IPS-18c (cell line): ENCODE measurements around the gene HAAO.

Source experiments
- H3K4me3 ChIP-seq: 2 replicates; pipeline ENCODE4 v1.7.0; 2013; ENCODE audit warnings: low read depth, mild to moderate bottlenecking, low read length, moderate library complexity; ENCODE audit not compliant: insufficient read depth
- H3K9me3 ChIP-seq: one replicate; pipeline ENCODE4 v1.6.1; 2013; ENCODE audit warnings: mild to moderate bottlenecking, low read length, moderate library complexity; ENCODE audit not compliant: control insufficient read depth, insufficient read depth

The HAAO gene

DNA sequence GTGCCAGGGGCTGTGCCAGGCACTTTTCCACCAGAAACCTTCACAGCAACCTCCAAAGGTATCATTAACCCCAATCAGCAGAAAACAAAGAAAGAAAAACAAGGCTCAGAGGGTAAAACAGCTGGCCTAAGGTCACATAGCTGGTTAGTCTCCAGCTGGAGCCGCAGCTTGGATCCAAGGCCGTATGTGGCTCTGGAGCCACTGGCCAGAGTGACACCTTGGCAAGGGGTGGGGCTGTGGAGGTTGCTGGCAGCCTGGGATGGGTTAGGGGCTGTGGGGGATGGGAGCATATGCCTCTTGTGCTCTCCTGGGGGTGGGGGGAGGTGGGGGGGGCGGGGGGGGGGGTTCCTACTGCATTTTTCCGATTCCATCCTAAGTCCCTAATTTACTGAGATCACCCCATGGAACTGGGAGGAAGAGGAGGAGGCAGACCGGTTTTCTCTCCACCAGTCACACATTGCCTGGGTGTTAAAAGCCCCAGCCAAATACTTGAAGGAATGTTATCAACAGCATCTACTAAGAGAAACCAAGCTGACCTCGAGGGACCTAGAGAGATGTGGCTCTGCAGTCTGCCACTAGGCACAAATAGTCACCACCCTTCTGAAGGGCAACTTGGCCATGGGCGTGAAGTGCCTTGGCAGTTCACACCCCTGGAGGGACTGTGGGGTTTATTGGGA lies 8.0 kb downstream of the HAAO start:
- Histone ChIP-seq H3K4me3 (no peak overlapping the region), H3K9me3 (peaks cover 4% of the 10 kb centered on the region)

- Histone ChIP-seq H3K4me3 (no peak overlapping the region), H3K9me3 (peaks cover 9% of the 10 kb centered on the region)
Observed at GRCh38 chr2:42783511-42783910, 8.9 kb downstream of the HAAO start.

GRCh38 chr2:42781181-42781580 lies 11.2 kb downstream of the HAAO start:
- Histone ChIP-seq H3K4me3 (no peak overlapping the region), H3K9me3 (peaks cover 14% of the 10 kb centered on the region)

DNA sequence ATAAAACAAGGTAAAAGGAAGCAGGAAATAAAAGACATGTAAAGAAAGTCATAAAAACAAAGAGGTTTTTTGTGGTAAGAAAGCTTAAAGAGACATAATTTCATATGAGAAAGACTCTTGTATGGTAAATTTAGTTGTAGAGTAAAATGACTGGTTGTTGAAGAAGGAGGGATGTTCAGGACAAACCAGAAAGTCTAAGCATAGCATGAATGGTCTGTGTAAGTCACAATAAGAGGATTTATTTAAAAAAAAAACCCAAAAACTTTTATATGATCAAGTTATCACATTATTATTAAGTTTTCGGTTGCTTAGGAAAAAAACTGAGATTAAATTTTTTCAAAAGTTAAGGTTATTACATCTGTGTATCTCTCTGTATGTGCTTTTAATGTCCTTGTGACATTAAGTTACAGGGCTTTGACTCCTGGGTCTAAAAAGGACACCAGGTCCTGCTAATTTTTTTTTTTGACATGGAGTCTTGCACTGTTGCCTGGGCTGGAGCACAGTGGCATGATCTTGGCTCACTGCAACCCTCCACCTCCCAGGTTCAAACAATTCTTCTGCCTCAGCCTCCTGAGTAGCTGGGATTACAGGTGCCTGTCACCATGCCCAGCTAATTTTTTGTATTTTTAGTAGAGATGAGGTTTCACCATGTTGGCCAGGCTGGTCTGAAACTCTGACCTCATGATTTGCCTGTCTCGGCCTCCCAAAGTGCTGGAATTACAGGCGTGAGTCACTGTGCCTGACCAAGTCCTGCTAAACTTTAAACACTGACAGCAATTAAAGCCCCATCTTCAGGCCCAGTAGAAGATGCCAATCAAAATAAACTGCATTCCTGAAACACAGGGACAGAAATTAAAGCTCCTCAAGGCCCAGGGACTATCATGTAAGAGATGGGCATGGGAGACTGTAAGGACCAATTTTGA lies 14.2 kb downstream of the HAAO start:
- Histone ChIP-seq H3K9me3 (peaks cover 14% of the 10 kb centered on the region), H3K4me3 (no peak overlapping the region)

DNA sequence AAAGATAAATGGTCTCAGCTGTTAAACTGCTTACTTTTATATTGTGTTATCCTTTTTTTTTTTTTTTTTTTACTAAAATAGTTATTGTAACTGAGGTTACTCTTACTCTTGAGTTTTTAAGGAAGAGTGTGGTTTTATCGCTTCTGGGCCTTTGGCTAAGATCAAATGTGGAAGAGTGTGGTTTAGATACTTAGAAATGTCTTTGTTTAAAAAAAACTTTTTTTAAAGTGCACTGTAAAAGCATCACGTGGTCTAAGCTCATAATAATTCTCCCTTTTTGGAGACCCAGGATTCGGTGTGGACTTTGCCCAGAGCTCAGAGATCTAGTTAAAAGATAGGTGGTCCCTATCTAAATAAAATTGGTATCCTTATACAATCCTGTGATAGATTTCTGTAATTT lies 16.6 kb downstream of the HAAO start:
- H3K4me3 ChIP-seq = no peak overlapping the region
- peaks cover 12% of the 10 kb centered on the region for H3K9me3 ChIP-seq

DNA sequence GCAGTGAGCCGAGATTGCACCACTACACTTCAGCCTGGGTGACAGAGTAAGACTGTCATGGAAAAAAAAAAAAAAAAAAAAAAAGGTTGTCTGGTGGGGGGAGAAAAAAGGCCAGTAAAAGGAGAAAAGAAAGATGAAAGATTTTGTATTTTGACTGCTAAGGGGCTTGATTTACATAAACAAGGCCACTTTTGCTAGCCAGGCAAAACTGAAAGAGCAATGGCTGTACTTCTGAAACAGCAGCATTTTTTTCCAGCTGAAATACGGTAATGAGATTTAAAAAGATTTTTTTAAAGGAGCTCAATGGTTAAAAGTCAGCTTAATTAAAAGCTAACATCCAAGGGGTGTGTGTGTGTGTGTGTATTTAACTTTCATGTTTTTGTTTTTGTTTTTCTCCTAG lies 17.2 kb downstream of the HAAO start:
- H3K9me3 ChIP-seq = peaks cover 12% of the 10 kb centered on the region
- no peak overlapping the region for H3K4me3 ChIP-seq

DNA sequence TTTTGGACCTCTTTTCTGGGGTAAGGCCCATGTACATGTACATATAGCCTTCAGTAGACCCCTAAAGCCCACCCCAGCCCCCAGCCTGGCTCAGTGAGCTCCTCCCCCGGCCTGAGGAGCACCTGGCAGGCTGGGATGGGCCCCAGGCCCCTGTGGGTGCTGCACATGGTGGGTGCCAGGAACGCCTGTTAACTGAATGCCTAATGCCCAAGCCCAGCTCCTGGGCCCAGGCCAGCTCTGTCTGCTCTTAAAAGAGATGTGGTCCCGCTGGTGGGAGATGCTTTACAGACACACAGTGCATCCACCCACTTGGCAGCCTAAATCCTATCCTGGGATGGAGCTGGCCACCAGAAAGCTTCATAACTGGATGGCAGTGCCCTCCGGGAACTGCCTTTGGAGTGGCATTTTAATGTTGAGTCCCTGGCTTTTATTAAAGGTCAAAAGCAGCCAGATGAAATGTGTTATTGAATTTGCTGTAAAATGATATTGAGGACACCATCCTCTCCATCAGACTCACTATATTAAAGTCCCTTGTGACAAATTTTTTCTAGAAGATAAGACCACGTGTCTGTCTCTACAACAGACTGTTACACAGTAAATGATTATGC lies 20.7 kb downstream of the HAAO start:
- H3K9me3 ChIP-seq = no peaks in the 10 kb centered on the region
- no peak overlapping the region for H3K4me3 ChIP-seq

DNA sequence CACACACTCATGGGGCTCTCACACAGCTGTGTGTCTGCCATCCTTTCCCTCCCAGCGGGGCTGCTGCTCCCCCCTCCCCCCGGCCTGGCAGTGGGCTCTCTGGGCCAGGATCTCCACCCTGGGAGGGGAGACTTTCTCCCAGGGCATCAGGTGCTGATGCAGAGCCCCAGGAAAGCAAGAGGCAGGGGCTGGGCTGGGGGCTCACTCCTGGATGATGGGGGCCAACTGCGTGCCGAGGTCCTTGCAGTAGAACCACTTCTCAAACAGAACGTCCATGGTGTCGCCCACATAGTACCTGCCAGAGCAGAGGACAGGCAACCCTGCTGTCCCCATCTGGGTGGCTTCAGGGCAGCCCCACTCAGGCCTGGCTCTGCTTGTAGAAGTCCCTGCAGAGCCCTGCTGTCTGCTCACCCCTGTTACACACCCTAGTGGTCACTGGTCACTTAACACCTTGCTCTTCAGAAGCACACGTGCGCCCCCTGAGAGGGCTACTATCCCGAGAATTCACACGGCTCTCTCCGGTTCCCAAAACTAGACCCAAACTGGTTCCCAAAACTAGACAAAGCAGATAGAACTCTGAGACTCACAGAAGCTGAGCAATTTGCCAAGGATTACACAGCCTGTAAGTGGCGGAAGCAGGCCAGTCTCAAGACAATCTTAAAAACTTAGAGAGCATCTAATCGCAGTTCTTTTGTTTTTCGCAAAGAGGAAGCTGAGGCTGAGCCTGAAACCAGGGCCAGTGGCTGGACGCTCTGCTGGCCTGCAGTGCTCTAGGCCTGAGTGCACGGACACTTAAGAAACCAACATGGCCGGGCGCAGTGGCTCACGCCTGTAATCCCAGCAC lies 21.9 kb downstream of the HAAO start:
- no peak overlapping the region for H3K4me3 ChIP-seq
- H3K9me3 ChIP-seq = no peaks in the 10 kb centered on the region

GRCh38 chr2:42769583-42770287 lies 22.6 kb downstream of the HAAO start:
- no peak overlapping the region for H3K4me3 ChIP-seq
- H3K9me3 ChIP-seq = no peaks in the 10 kb centered on the region

- no peak overlapping the region for H3K4me3 ChIP-seq
- H3K9me3 ChIP-seq = no peaks in the 10 kb centered on the region
Observed at GRCh38 chr2:42768706-42769256, 23.6 kb downstream of the HAAO start.

DNA sequence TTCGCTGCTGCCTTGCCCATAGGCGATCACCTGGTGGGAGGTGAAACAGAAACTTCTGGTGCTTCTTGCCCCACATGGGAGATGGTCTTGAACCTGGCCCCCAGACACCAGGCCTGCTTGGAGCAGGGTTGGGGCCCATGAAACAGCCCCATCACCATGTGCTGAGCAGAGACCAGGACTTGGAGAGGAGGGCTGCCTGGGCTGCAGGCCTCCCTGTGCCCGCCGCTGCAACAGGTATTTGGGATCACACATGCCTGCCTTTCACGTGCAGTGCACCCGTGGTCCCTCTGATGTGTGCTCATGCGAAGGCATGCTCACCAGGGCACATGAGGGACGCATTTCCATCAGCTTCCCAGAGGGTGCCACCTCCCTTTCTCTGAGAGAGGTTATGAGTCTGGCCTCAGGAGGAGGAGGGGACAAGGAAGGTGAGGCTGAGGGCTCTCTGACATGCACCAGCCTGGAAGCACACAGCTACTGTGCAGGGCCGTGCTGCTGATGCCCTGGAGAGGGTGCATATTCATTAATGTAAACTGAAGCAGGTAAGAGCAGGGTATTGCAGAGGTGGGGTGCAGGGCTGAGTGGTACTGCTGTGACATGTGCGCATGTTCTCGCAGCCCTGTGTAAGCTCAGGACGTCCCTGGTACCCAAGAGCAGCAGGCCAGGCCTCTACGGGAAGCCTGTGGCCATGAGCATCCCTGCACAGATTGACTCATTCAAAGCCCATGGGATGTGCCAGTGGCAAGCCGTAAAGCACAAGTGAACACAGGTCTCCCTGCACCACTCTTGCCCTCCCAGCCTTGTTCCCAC lies 24.3 kb downstream of the HAAO start:
- no peak overlapping the region for H3K4me3 ChIP-seq
- no peaks in the 10 kb centered on the region for H3K9me3 ChIP-seq

DNA sequence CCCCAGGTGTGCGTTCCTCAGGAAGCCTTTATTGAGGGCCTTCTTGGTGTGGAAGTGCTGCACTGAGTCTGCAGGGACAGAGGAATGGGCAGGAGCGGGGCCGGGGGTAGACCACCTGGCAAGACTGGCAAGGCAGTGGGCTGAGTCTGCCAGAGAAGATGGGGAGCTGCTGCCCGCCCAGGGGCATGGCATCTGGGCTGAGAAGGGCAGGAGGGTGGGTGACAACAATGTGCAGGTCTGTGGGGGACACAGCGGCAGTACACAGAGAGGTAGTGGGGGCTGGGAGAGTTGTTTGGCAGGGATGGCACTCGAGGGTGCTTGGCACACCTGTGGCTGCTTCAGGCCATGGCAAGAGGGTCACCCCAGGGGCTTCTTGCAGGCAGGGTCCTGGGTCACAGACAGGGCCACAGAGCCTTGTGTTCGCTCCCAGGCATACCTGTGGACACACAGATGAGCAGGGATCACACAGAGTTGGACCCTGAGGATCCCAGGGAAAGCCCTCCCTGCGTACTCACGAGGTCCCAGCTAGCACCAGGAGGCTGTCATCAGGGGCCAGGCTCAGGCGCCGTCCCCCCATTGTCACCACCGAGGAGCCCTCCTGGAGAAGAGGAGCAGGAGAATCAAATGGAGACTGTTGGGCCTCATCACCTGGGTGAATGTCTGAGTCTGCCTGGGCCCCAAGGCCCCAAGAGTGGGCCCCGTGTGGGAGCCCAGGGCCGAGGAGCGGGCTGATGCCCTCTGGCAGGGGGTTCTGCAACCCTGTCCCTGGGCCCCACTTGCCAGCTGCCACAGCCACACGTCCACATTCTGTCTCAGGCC lies 25.1 kb downstream of the HAAO start:
- H3K4me3 ChIP-seq = no peak overlapping the region
- H3K9me3 ChIP-seq = no peaks in the 10 kb centered on the region

- H3K9me3 ChIP-seq = no peaks in the 10 kb centered on the region
Observed at GRCh38 chr2:42765686-42766085, 26.7 kb downstream of the HAAO start.

GRCh38 chr2:42764901-42765300 lies 27.5 kb downstream of the HAAO start:
- no peaks in the 10 kb centered on the region for H3K9me3 ChIP-seq
- no peak overlapping the region for H3K4me3 ChIP-seq

More at GRCh38 chr2:42765686-42766085, 26.7 kb downstream of the HAAO start:
- no peak overlapping the region for H3K4me3 ChIP-seq

GRCh38 chr2:42764096-42764495 lies 28.3 kb downstream of the HAAO start, which contains the start of gene OXER1:
Gene OXER1 (minus strand): TSS chr2:42764135. CDS start chr2:42764062, 73 bp downstream.
- H3K4me3 ChIP-seq = no peak within 1 kb of the TSS
- no peaks in the 10 kb centered on the region for H3K9me3 ChIP-seq
